Stomach (tissue), 4 donors: ENCODE data around the gene PDHX.

Experiments used
- CTCF ChIP-seq, 7 experiments: fragments of 450-650 bp in 4 of 7; fragments of 200-600 bp in 3 of 7; sonication (generic) in 3 of 7; IDR thresholded peaks; one replicate each; pipeline ENCODE4 v1.5.1; 2016 to 2019; ENCODE audit warnings: antibody characterized with exemption in 7 of 7, control low read depth in 2 of 7, mild to moderate bottlenecking in 1 of 7
- EP300 ChIP-seq: sonication (generic); formaldehyde crosslinking; IDR thresholded peaks from one replicate; pipeline ENCODE4 v1.6.1; 2017; ENCODE audit warnings: antibody characterized with exemption
- POLR2AphosphoS5 ChIP-seq, 3 donors: sonication (generic); formaldehyde crosslinking; IDR thresholded peaks; one replicate each; pipeline ENCODE4 v1.6.1; 2016; ENCODE audit warnings: antibody characterized with exemption in 3 of 3

- TF ChIP-seq CTCF (IDR thresholded peaks at IDR 0.05) = no peak
- no peak for TF ChIP-seq POLR2AphosphoS5 (IDR thresholded peaks at IDR 0.05)
- no peak for TF ChIP-seq EP300
Measured at GRCh38 chr11:34959770-34960169, 43.4 kb downstream of the PDHX start.
